GM23248 (cell line): ENCODE data around the gene HS6ST1. TPM values are rescaled to one million over a fixed set of nuclear protein-coding genes. Genes with fewer than 3 reads are reported as not detected.
A peak's percentile ranks its signal among the peaks of the same experiment; 100 is the strongest.
"Not testable (repeated sequence)": the region's sequence is repeated elsewhere in the genome, so short reads cannot be mapped to it uniquely, and the experiment has no call there.

Experiments
- DNase-seq: peaks from one replicate; pipeline ENCODE4 v3.0.0-alpha.2; 2015
- H2AFZ ChIP-seq: fragments of 200-600 bp; sonication (generic); 2 replicates; pipeline ENCODE4 v1.6.1; 2016; ENCODE audit warnings: antibody characterized with exemption
- H3F3A ChIP-seq: fragments of 200-600 bp; sonication (generic); 2 replicates; pipeline ENCODE4 v1.6.1; 2016; ENCODE audit warnings: mild to moderate bottlenecking, antibody characterized with exemption, mixed run types; ENCODE audit not compliant: insufficient read depth
- H3K27ac ChIP-seq: fragments of 200-600 bp; sonication (generic); 2 replicates; pipeline ENCODE4 v1.5.1; 2016; ENCODE audit warnings: mild to moderate bottlenecking
- H3K27me3 ChIP-seq: fragments of 200-600 bp; sonication (generic); replicated peaks from 2 replicates; pipeline ENCODE4 v1.6.1; 2016; ENCODE audit warnings: mild to moderate bottlenecking; ENCODE audit not compliant: insufficient read depth
- H3K36me3 ChIP-seq: fragments of 200-600 bp; sonication (generic); 2 replicates; pipeline ENCODE4 v1.6.1; 2016; ENCODE audit warnings: low read depth, mild to moderate bottlenecking
- H3K4me1 ChIP-seq: fragments of 200-600 bp; sonication (generic); 2 replicates; pipeline ENCODE4 v1.6.1; 2016; ENCODE audit warnings: mild to moderate bottlenecking; ENCODE audit not compliant: insufficient read depth
- H3K4me2 ChIP-seq: fragments of 200-600 bp; sonication (generic); one replicate; pipeline ENCODE4 v1.6.1; 2016; ENCODE audit warnings: mild to moderate bottlenecking; ENCODE audit not compliant: unreplicated experiment
- H3K4me3 ChIP-seq: fragments of 200-600 bp; sonication (generic); 2 replicates; pipeline ENCODE4 v1.5.1; 2016; ENCODE audit warnings: mild to moderate bottlenecking
- H3K79me2 ChIP-seq: fragments of 200-600 bp; sonication (generic); 2 replicates; pipeline ENCODE4 v1.6.1; 2016; ENCODE audit warnings: mild to moderate bottlenecking; ENCODE audit not compliant: insufficient read depth
- H3K9ac ChIP-seq: fragments of 200-600 bp; sonication (generic); 2 replicates; pipeline ENCODE4 v1.6.1; 2016; ENCODE audit warnings: mild to moderate bottlenecking
- H3K9me2 ChIP-seq: fragments of 200-600 bp; sonication (generic); 2 replicates; pipeline ENCODE4 v1.6.1; 2016; ENCODE audit warnings: mixed run types, mild to moderate bottlenecking, moderate library complexity; ENCODE audit not compliant: insufficient read depth
- H3K9me3 ChIP-seq: fragments of 200-600 bp; sonication (generic); one replicate; pipeline ENCODE4 v1.6.1; 2017; ENCODE audit warnings: low read depth
- H4K20me1 ChIP-seq: fragments of 200-600 bp; sonication (generic); 2 replicates; pipeline ENCODE4 v1.6.0; 2016; ENCODE audit not compliant: insufficient read depth
- EZH2 ChIP-seq: fragments of 200-600 bp; sonication (generic); IDR thresholded peaks from 2 replicates; pipeline ENCODE4 v1.6.1; 2018; ENCODE audit warnings: antibody characterized with exemption, mild to moderate bottlenecking; ENCODE audit not compliant: insufficient read depth, poor library complexity, severe bottlenecking
- EZH2phosphoT487 ChIP-seq: fragments of 200-600 bp; sonication (generic); IDR thresholded peaks from 2 replicates; pipeline ENCODE4 v1.6.1; 2018; ENCODE audit warnings: antibody characterized with exemption, moderate library complexity, mild to moderate bottlenecking, low read depth; ENCODE audit not compliant: insufficient read depth
- WGBS, 2 experiments: methylation state at CpG; one replicate each; pipeline ENCODE4 v1.1.6; 2015 to 2017; ENCODE audit warnings: low lambda C conversion rate in 2 of 2, low coverage in 1 of 2; ENCODE audit errors: missing lambda C conversion rate in 2 of 2; 5-methylcytosine and 5-hydroxymethylcytosine counted together
- in situ Hi-C: fragments of 300-500 bp; cut with MboI; formaldehyde crosslinking; loops from 2 replicates; pipeline ENCODE4 v1.15.0; 2020
- polyA plus RNA-seq: library from polyadenylated mRNA; unstranded; fragments of >200 nt; fragmentation: Nextera tagmentation; extraction: Ambion mirVana; gene quantifications from 2 replicates; pipeline ENCODE4 v1.2.1, GENCODE V29; 2016
- total RNA-seq: library from RNA; depleted of rRNA; stranded (reverse); fragments of >200 nt; shearing (Covaris generic); gene quantifications from 2 replicates; pipeline ENCODE4 v1.2.3, GENCODE V29; 2014

HS6ST1 gene
- total and polyA plus RNA-seq, 2 experiments from 2014 or later = 3.3 to 27.3 TPM

- no peak for DNase-seq
These were observed 1.7 kb upstream of the HS6ST1 start for GRCh38 chr2:128320192-128320905.

GRCh38 chr2:128319631-128320191 lies 1.0 kb upstream of the HS6ST1 start:
- H3K27me3 ChIP-seq = no peaks in the 10 kb centered on the region
- H2AFZ ChIP-seq = 0 out of 2 replicates have a peak overlapping the region, but pooled peaks have one; percentile 93
- WGBS, 2 experiments = 92 to 94% methylated on average over 36 to 38 of the region's 38 CpGs
- H3K36me3 ChIP-seq = no peaks in the 10 kb centered on the region
- no peaks in the 10 kb centered on the region for H3K9me2 ChIP-seq
- TF ChIP-seq EZH2 (no peak), EZH2phosphoT487 (no peak)
- H3K79me2 ChIP-seq = peaks cover 32% of the 10 kb centered on the region
- no peaks in the 10 kb centered on the region for H3F3A ChIP-seq
- in situ Hi-C loops = no loop called here
- peaks cover 9% of the 10 kb centered on the region; the same call in 1 of the 2 replicates for H4K20me1 ChIP-seq
- H3K4me1 ChIP-seq = peaks cover 10% of the 10 kb centered on the region
- H3K9ac ChIP-seq = no peak overlapping the region
- no peaks in the 10 kb centered on the region for H3K9me3 ChIP-seq
- DNase-seq = no peak
- peak overlapping the region; percentile 75; the same call in 1 of the 2 replicates for H3K4me3 ChIP-seq
- H3K27ac ChIP-seq = no peak overlapping the region
- no peak overlapping the region for H3K4me2 ChIP-seq

More at GRCh38 chr2:128320192-128320905, 1.7 kb upstream of the HS6ST1 start:
- Histone ChIP-seq H3K36me3 (no peaks in the 10 kb centered on the region), H3K9me3 (no peaks in the 10 kb centered on the region), H3K79me2 (peaks cover 25% of the 10 kb centered on the region), H3K9me2 (no peaks in the 10 kb centered on the region), H3K9ac (no peak overlapping the region), H3K4me3 (no peak overlapping the region), H4K20me1 (peaks cover 9% of the 10 kb centered on the region; the same call in 1 of the 2 replicates), H3K27me3 (no peaks in the 10 kb centered on the region), H3K4me1 (peaks cover 10% of the 10 kb centered on the region), H3K4me2 (no peak overlapping the region), H3F3A (no peaks in the 10 kb centered on the region), H2AFZ (no peak overlapping the region), H3K27ac (no peak overlapping the region)
- in situ Hi-C loops = no loop called here
- no peak for TF ChIP-seq EZH2
- no peak for TF ChIP-seq EZH2phosphoT487
- WGBS, 2 experiments = 89 to 94% methylated on average over 10 to 11 of the region's 11 CpGs

GRCh38 chr2:128318245-128318644 lies 423 bp downstream of the HS6ST1 start:
- H3K79me2 ChIP-seq = peaks cover 46% of the 10 kb centered on the region

GRCh38 chr2:128317899-128318225 lies 806 bp downstream of the HS6ST1 start:
- H3F3A ChIP-seq, in situ Hi-C loops, H3K27me3 ChIP-seq, H3K4me1 ChIP-seq, H3K9me2 ChIP-seq, H2AFZ ChIP-seq, H3K36me3 ChIP-seq, H3K9me3 ChIP-seq, H3K27ac ChIP-seq, DNase-seq, H4K20me1 ChIP-seq: not testable (repeated sequence)
- peak overlapping the region; percentile 95 for H3K4me2 ChIP-seq
- H3K9ac ChIP-seq = peak overlapping the region; percentile 80
- peak overlapping the region; percentile 97 for H3K4me3 ChIP-seq
- 1 to 2% methylated on average over 12 to 31 of the region's 40 CpGs for WGBS, 2 experiments
- peaks cover 50% of the 10 kb centered on the region for H3K79me2 ChIP-seq

More at GRCh38 chr2:128318245-128318644, 423 bp downstream of the HS6ST1 start:
- H3K27me3 ChIP-seq, H3K9me3 ChIP-seq, H2AFZ ChIP-seq, H3K4me2 ChIP-seq, H3K9ac ChIP-seq, H3K27ac ChIP-seq, H4K20me1 ChIP-seq, H3F3A ChIP-seq, in situ Hi-C loops, H3K4me1 ChIP-seq, H3K9me2 ChIP-seq, H3K36me3 ChIP-seq: not testable (repeated sequence)
- peak overlapping the region; percentile 97 for H3K4me3 ChIP-seq
- peak; percentile 58 for DNase-seq
- 2 to 8% methylated on average over 13 to 30 of the region's 55 CpGs for WGBS, 2 experiments
